HG02623 (cell line): ENCODE results near the gene RBM17.
"Not testable (repeated sequence)": the region's sequence is repeated elsewhere in the genome, so short reads cannot be mapped to it uniquely, and the experiment has no call there.

Experiments
- ATAC-seq: cut with Tn5 transposase; IDR thresholded peaks from one replicate; pipeline ENCODE4 v1.9.1; 2021; ENCODE audit warnings: moderate library complexity; ENCODE audit not compliant: unreplicated experiment

The RBM17 gene

DNA sequence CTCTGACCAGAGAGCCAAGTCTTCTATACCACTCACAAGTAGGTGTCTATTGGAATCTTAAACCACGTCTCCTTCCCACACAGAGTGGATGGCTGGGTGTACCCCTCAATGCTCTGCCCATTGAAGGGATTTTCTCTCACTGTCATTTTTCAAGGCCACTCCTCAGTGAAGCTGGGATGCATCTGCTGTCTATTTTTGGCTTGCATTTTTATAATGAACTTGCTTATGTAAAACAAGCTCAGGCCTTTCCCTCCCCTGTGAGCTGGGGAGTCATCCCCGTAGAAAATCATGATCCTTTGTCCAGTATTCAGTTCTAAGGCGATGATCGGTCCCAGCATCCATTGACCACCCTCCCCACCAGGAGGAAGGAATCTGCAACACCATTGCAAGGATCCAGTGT is 9.8 kb upstream of the RBM17 start:
- no peak for ATAC-seq

DNA sequence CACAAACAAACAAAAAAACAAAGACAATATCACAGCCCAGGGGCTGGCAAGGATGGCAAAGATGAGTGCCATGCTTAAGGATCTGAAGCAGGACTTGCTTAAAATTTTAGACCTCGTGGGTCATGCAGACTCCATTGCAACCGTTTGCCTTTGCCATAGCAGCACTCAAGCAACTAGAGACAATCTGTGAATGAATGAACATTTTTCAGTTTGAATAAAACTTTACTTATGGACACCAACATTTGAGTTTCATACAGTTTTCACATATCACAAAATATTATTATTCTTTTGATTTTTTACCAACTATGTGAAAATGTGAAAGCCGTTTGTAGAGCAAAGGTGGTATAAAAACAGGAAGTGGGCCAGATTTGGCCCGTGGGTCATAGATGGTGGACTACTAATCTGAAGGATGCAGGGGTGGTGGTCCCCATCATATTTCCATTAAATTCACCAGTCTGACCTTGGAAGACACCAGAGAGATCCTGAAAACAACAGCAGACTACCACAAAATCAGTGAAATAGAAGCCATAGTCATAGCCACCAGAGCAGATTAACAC is 8.3 kb upstream of the RBM17 start:
- ATAC-seq = no peak

DNA sequence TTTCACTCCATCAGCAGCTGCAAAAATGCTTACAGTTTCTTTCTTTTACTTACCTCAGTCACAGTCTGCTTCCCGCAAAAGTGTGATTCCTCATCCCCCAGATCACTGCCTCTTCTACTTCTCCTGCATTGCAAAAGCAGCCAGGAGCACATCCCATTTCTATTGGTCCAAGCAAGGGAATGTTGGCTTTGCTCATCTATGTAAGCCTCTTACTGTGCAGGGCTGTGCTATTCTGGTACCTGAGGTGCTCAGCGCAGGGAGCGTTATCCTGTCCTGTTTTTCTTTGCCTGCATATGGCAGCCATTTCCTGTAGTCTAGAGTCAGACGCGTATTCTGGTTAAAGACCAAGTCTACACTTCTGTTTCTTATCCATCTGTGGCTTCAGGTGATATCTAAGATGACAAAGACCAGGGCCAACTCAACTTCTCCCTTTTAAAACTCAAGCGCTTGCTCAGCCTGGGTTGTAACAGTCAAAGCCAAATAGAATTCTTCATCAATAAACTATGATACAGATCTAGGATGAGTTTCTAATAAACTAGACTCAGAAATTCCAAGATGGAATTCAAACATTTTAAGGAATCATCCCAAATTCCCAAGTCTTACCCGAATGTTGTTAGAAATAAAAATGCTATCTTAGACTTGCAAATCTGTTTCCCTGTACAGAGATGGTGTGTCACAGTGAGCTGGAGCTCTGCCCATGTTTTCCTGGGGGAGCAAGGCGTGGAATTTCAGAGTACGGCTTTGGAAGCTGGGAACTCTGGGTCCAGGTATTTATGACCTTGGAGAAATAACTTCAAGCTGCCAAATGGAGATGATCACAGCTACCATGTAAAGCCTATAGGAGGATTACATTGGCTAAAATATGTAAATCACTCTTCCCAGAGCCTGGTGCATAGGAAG is 6.1 kb upstream of the RBM17 start:
- no peak for ATAC-seq

DNA sequence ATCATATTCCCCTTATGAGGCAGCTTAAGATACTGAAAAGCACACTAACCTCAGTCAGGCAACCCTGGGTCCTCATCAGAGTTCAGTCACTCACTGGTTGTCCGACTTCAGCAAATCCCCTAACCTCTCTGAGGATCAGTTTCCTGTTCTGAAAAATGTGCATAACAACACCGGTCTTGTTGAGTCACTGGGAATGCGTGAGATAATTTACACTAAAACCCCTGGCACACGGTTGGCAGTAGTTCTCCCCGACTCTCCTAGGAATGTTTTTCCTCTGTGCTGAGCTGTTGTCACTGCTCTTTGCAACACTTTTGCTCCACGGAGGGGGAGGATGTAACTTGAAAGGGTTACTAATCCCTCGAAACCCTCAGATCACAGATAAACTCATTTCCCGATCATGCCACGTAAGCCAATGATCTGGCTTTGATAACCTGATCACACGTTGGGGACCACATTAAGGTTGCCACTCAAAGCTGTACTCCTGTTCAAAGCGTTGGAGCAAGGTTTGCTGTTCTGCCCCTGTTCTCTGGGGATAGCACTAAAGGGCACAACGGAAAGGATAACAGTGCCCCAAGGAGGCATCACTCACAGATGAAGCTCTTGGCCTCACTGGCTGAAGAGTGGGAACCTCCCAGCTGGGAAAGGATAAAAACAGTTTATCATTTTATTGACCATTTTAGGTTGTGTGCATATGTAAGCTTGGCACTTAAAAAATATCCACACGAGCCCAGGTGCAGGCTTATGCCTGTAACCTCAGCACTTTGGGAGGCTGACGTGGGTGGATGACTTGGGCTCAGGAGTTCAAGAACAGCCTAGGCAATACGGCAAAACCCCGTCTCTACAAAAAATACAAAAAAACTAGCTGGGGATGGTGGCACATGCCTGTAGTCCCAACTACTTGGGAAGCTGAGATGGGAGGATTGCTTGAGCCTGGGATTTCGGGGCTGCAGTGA is 5.0 kb upstream of the RBM17 start:
- no peak for ATAC-seq

DNA sequence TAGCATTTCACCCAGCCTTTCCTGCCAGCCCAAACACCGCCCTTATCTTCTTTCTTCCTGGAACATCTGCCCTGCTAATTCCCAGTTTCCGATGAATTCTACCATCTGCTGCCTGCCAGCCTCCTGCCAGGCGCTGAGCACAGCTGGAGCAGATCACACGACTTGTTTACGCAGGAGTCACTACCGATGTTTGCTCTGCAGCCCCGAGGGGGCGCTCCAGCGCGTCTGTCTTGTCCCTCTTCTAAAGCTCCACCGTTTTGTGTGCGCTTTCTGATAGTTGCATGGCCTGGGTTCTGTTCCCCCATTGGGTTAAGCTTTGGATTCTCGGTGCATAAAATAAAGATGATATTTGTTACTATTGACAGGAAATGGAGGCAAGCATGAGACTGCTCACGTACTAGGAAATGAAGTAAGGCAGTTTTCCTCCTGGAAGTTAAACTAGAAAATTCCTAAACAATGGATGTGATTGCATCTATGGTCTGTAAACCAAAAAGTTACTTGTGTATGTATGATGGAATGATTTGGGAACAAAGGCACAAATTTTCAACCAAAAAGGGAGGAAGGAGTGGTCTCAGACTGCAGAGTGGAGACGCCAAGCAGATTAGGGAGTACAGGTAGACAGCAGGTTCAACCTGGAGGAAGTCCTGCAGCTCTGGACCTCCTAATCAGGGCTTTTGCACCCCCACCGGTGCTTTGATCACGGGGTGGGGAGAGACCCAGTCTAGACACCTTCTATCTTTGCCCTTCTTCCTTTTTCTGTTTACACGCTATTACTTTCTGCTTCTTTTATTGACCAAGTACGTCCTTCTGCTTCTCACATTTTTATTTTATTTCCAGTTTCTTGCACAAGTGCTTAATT is 2.2 kb upstream of the RBM17 start:
- peak; percentile 47 for ATAC-seq

DNA sequence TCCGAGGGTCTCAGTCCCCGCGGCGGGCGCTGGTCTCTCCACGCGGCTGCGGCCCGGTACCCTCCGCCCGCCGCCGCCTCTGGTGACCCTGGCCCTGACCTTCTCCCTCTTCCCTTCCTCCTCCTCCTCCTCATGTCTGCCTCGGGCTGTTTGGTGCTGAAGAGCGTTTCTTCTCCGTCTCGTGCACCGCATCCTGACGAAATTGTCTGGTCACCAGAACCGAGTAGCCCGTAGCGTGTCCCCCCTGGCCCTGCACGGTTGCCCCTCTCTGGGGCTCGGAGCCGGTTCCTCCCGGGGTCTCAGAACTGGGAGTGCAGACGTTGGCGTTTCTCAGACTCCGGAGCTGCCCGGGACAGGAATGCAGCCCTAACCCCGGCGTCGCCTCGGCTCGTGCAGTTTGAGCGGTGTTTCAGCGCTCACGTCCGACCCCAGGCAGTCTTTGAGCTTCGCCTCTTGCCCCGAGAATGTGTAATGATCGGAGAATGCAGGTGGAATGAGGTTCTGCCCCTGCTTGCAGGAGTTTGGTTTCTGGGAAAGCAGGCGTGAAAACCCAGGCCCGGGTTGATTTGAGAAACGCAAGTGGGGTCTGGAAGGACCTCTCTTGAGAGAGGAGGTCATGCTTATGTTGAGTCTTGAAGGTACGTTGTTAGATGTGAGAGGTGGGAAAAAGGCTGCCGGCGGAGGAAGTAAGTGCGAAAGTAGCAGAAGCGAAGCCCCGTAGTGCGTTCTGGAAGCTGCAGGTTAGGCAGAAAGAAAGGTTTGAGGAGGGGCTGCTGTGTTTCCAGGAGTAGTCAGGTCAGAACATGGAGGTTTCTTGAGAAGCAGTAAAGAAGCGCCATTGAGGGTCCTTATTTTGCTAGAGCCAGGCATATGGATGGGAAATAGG is 743 bp downstream of the RBM17 start:
- ATAC-seq = no peak

DNA sequence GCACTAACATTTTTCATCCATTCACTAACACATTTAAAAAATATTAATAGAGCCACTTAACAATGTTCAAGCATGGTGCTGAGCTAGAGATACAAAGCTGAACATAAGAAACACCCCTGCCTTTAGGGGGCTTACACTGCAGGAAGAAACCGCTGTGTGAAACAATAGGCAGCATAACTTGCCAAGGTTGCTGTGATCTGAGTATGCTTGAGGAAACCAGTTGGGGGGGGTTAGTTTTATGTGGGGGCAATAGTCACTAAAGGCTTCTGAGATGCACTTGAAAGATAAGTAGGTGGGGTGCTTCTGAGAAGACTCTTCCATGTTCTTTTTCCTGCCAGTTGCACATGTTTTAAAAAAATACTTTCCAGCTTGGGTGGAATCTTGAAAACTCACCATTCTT is 2.8 kb downstream of the RBM17 start:
- ATAC-seq = no peak

DNA sequence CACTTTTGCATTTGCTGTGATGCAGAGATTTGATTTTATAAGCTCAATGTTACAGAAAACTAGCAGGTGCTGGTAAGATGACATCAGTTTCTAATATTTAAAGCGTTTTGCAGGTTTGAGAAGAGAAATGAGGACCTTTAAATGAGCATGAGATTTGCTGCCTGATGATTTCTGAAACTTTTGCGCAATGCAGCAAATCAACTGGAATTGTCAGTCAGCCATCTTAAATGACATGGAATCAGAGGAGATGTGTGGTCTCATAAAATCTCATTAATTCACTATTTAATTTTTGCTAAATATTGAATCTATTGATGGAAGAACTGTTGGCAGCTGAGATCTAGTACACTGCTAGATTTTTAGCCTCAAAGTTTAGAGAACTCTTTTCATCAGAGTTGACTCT is 3.9 kb downstream of the RBM17 start:
- ATAC-seq = no peak

DNA sequence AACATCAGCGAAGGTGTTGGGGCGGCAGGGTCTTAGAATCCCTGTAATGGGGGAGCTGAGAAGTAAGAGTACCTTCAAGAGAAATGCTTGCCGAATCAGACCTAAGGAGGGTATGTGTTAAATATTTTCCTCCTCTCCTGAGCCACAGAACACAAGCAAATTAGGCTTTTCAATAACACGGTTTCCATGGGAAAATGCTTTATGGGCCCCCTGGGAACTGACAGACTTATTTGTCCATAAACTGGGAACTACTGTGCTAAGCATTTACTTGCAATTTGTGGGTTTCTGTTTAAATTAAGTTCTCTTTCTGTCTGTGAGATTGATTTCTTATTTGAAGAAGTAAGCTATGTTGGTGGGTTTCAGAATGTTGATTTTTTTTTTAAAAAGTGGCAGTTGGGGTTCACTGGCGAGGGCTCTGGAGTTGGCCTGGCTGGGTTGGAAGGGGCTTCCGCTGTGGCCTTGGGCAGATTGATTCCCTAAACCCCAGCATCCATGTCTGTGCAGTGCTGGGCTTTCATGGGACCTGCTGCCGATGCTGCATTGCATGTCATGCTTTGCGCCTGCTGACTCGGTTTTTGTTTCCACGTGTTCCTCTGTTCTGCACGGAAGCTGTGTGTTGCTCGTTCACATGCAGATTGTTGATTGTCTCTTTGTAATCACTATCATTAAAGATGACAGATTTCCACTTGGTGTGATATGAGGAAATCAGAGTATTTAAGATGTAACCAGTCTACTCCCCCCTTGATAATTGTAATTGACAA is 7.2 kb downstream of the RBM17 start:
- no peak for ATAC-seq

DNA sequence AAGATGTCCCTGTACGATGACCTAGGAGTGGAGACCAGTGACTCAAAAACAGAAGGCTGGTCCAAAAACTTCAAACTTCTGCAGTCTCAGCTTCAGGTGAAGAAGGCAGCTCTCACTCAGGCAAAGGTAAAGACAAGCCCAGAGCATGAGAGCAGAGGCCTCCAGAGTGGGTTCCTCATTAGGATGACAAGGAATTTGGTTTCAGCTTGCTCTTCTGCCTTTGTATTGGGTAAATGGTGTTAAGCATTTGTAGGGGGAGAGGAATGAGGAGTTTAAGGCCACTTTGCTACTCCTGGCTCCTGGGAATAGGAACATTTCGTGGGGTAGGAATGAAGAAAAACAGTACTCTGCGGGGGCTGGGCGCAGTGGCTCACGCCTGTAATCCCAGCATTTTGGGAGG is 8.2 kb downstream of the RBM17 start:
- ATAC-seq = no peak

DNA sequence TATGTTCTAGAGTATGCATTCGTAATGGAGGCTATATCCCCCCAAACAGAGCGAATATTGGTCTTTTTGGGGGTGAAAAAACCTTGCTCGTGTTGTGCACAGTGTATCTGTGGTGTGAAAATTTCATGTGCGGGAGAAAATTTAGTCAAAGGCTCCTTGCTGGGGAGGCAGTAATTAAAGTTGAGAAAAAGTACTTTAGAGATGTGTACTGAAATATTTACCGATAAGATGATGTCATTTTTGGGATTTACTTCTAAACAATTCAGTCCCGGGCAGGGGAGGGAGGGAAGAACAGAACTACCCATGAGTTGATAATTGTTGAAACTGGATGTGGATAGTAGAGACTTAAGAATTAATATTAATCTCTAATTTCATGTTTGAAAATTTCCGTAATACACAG is 9.3 kb downstream of the RBM17 start:
- ATAC-seq = no peak

DNA sequence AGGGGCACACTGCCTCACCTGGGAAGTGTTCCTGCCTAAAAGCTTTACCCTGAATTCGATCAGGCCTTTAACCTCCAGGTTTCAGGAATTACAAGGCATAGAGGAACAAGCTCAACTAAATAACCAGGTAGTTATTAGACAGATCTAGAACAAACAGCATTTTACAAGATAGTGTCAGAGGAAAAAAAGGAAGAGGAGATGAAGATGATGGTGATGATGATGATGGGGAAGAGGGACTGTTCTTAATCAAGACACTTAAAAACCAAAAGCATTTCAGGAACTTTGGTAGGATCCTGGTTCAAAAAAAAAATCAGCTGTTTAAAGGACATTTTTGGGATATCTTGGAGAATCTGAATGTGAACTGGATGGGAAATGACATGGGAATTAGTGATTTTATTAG is 11.5 kb downstream of the RBM17 start:
- no peak for ATAC-seq

DNA sequence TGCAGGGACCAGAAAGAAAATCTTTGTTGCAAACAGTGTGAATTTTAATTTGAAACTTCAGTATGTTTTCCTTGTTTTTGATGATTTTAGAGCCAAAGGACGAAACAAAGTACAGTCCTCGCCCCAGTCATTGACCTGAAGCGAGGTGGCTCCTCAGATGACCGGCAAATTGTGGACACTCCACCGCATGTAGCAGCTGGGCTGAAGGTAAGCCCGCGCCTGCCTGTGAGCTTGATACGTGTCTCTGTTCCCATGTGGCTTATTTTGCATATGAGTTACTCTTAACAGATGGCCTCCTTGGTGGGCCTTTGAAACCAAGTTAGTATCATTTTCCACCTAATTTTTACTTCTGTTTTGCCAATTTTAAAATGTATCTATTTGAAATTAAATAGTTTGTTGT is 12.3 kb downstream of the RBM17 start:
- peak; percentile 79 for ATAC-seq

DNA sequence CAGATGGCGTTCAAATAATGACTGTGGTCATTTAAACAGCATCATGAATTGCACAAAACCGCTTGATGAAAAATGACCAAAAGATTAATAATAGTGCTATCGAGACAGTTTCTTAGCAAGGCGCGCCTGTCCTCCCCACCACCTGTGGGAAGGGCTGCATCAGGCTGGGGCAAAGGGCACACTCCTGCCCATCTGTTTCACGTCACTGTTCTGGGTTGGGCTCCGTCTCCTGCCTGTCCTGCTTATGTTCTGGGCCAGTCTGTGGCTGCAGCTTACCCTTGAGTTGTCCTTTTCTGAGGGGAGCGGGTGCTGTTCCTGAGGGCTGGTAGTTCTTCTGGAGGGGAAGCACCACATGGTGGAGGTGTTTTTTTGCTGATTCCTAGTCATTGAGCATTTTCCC is 13.3 kb downstream of the RBM17 start:
- ATAC-seq = no peak

DNA sequence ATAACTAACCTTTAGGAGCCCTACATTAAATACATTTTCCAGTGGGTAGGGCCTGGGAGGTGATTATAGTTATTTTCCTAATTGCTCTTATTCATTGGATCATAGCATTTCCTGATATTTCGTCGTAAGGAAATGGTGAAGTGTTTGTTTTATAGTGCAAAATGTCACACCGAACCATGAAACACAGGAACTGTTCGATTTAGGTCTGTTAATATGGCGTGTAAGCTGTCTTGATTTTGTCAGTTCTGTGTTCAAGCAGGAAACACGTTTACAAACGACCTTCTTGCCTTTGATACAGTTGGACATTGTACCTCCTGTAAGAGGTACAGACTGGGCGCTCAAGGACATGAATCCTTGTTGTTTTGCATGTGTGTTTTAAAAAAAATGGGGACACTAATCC is 14.8 kb downstream of the RBM17 start:
- ATAC-seq = no peak

DNA sequence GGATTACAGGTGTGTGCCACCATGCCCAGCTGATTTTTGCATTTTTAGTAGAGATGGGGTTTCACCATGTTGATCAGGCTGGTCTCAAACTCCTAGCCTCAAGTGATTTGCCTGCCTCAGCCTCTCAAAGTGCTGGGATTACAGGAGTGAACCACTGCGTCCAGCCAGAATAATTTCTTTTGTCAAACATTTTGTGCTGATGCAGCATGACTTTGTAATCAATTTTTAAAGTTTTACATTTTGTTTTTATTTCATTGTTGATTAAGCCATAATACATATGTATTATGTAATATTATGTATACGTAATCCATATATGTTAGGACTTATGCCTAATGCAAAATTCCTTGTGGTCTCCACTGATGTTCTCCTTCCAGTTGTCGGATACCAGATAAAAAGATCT is 18.8 kb downstream of the RBM17 start:
- not testable (repeated sequence) for ATAC-seq

DNA sequence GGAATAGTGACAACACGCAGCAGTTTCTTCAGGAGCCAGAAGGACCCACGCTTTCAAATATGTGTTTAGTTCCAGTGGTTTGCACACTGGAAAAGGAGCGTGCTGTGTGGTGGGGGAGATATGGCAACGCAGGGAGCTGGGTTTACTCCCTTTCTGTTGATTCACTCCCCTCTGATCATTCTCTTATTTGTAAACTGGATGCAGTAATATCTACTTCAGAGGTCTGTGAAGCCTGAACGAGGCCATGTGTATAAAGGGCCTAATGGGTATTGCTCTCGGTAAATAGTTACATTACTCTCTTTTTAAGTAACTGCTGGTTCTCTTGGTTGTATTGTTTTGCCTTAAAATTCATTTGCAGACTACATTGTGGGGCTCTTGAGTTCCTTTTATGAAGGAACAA is 19.2 kb downstream of the RBM17 start:
- ATAC-seq = no peak

DNA sequence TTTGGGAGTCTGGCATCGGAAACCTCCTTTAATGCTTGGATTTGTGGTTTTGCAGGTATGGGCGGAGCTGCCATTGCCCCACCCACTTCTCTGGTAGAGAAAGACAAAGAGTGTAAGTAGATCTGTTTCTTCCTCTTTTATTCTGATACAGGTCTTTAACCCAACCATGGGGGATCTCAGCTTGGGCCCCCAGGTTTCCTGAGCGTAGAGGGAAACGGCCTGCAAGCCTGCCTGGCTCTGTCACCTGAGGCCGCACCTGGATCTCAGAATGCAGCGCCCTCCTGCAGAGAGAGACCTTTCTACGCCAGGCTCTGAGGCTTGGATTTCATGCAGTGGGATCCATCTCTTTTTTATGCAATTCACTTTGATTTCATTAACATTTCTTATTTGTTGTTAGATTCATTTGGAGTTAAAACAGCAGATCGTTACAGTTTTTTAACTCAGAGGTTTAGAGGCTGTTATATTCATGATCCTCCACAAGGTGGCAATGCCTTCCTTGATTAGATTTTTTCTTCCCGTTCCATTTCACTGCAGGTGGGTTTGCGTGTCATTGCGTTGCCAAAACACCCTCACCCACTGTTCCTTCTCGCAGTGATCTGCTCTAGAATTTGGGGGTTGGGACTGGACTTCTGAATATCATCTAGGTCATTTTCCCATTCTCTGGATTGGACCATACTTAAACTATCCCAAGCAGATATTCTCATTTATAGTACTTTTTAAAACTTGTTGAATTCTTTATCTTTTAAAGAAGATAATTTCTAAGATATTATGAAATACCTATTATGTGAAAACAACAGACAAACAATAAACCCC is 20.0 kb downstream of the RBM17 start:
- no peak for ATAC-seq
